ENCODE results near the gene GAPDHS.

DNA sequence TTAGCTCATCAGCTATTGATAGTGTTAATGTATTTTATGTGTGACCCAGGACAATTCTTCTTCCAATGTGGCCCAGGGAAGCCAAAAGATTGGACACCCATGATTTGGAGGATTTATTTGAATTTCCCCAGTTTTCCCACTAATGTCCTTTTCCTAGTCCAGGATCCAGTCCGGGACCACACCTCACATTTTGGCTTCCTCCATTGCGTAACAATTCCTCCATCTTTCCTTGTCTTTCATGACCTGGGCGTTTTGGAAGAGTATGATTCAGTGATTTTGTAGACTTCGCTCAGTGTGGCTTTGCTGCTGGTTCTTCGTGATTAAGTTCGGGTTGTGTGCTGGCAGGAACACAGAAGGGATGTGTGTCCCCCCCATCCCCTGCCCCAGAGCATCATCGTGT lies 33.5 kb downstream of the GAPDHS start:
- TF ChIP-seq GATA3 (IDR thresholded peaks at IDR 0.05; ENCODE audit: low read depth, low read length) (no peak), GATA2 (IDR thresholded peaks at IDR 0.05; ENCODE audit: low read depth, low read length) (no peak)

Measured in SH-SY5Y (cell line).